Uterus (tissue), 2 donors: Measurements from ENCODE around the gene KCMF1.

Experiments
- CTCF ChIP-seq, 4 experiments: fragments of 200-600 bp in 2 of 4; fragments of 450-650 bp in 2 of 4; sonication (generic) in 2 of 4; IDR thresholded peaks; one replicate each; pipeline ENCODE4 v1.5.1; 2016 to 2019; ENCODE audit warnings: antibody characterized with exemption in 4 of 4, mild to moderate bottlenecking in 2 of 4, moderate library complexity in 1 of 4
- POLR2A ChIP-seq, 2 donors: fragments of 450-650 bp; IDR thresholded peaks; one replicate each; pipeline ENCODE4 v1.6.1; 2016; ENCODE audit warnings: antibody characterized with exemption in 2 of 2, mild to moderate bottlenecking in 1 of 2, moderate library complexity in 1 of 2

GRCh38 chr2:85087541-85087940 is 116.6 kb downstream of the KCMF1 start:
- TF ChIP-seq CTCF (IDR thresholded peaks at IDR 0.05) (no peak), POLR2A (IDR thresholded peaks at IDR 0.05) (no peak)
